Breast epithelium (tissue), 4 donors: ENCODE data around the gene EFHD2. TPM values are rescaled to one million over a fixed set of nuclear protein-coding genes. Genes with fewer than 3 reads are reported as not detected.
"Not testable (repeated sequence)": the region's sequence is repeated elsewhere in the genome, so short reads cannot be mapped to it uniquely, and the experiment has no call there.

Experiments
- DNase-seq, 2 donors: peaks; one replicate each; pipeline ENCODE4 v3.0.0-alpha.2; 2019; ENCODE audit warnings: low spot score in 2 of 2
- H3K27ac ChIP-seq, 2 donors: fragments of 200-600 bp; sonication (generic) in 1 of 2; one replicate each; pipeline ENCODE4 v1.5.1; 2016 to 2019; ENCODE audit warnings: mild to moderate bottlenecking in 1 of 2
- H3K27me3 ChIP-seq, 2 donors: fragments of 200-600 bp; sonication (generic) in 1 of 2; one replicate each; pipeline versions ENCODE4 v1.5.1 to v1.6.0; 2017 to 2019; ENCODE audit warnings: control low read depth in 1 of 2, mild to moderate bottlenecking in 1 of 2
- H3K36me3 ChIP-seq: fragments of 200-600 bp; one replicate; pipeline ENCODE4 v1.5.1; 2019
- H3K4me1 ChIP-seq, 2 donors: fragments of 200-600 bp; sonication (generic); one replicate each; pipeline ENCODE4 v1.5.1; 2016 to 2019; ENCODE audit warnings: control low read depth in 1 of 2
- H3K4me3 ChIP-seq, 3 donors: fragments of 200-600 bp; sonication (generic); 1 replicate in 2 of 3; 2 replicates in 1 of 3; pipeline ENCODE4 v1.5.1; 2016 to 2019; ENCODE audit warnings: mild to moderate bottlenecking in 3 of 3, moderate library complexity in 2 of 3
- H3K9me3 ChIP-seq, 2 donors: fragments of 200-600 bp; sonication (generic) in 1 of 2; one replicate each; pipeline ENCODE4 v1.5.1; 2016 to 2019; ENCODE audit warnings: control low read depth in 1 of 2
- POLR2A ChIP-seq: fragments of 450-650 bp; IDR thresholded peaks from one replicate; pipeline ENCODE4 v1.6.1; 2016; ENCODE audit warnings: antibody characterized with exemption, mild to moderate bottlenecking, moderate library complexity
- POLR2AphosphoS5 ChIP-seq, 3 donors: sonication (generic); formaldehyde crosslinking; IDR thresholded peaks; one replicate each; pipeline ENCODE4 v1.6.1; 2017; ENCODE audit warnings: antibody characterized with exemption in 3 of 3
- intact Hi-C: fragments of 100-400 bp; cut with DNase I; formaldehyde crosslinking; loops from one replicate; pipeline ENCODE4 v1.15.1; 2023; ENCODE audit warnings: low total_unique reads
- total RNA-seq, 3 donors: library from RNA; depleted of rRNA; stranded (reverse); fragments of >200 nt; gene quantifications; one replicate each; pipeline ENCODE4 v1.1.0, GENCODE V29; 2016
- TF ChIP-seq, protein P1 (sequence below), 3 donors: fragments of 450-650 bp; IDR thresholded peaks; one replicate each; pipeline ENCODE4 v1.5.1; 2016 to 2017; ENCODE audit warnings: antibody characterized with exemption in 3 of 3, mild to moderate bottlenecking in 3 of 3, moderate library complexity in 3 of 3

EFHD2 gene
- total RNA-seq, 3 donors from 2014 or later, result 24.9 to 43.9 (median 32.8) TPM

DNA sequence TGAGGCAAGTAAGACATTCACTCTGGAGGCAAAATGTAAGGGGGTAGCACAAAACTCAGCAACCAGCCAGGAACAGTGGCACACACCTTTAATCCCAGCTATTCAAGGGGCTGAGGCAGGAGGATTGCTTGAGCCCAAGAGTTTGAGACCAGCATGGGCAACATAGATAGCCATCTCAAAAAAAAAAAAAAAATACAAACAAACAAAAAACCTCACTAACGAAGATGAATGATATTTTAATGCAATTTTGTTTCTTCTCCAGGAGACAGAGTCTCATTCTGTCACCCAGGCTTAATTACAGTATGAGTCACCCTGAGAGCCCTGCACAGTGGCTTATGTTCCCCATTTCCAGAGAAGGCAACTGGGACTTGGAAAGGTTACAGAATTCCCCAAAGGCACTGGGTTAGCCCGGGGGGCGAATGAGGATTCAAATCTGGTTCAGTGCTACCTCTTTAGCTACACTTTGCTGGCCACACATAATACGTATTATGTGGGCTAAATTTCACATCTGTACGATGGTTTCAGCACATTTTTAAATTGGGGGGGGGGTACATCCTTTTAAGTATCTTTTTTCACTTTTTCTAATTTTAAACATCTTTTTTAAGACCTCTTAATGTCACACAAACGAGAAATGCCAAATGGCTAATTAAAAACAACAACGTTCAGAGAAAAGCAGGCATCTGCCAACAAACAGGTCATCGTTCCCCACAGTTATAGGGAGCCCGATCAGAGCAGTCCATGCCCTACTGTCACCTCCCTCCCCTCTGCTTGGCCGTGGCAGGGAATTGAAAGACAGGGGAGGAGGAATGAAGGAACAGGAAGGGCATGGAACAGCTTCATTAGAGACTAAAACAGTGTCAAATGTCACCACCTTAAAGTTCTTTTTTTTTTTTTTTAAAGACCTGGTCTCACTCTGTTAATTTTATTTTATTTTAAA, 50.4 kb downstream of the EFHD2 start:
- DNase-seq, result no peak
- Histone ChIP-seq H3K27ac (no peak overlapping the region), H3K9me3 (no peaks in the 10 kb centered on the region), H3K4me1 (no peaks in the 10 kb centered on the region), H3K27me3 (no peaks in the 10 kb centered on the region), H3K36me3 (no peaks in the 10 kb centered on the region), H3K4me3 (no peak overlapping the region)
- TF ChIP-seq POLR2A (no peak), POLR2AphosphoS5 (IDR thresholded peaks at IDR 0.05) (no peak)
- TF ChIP-seq, protein P1, sequence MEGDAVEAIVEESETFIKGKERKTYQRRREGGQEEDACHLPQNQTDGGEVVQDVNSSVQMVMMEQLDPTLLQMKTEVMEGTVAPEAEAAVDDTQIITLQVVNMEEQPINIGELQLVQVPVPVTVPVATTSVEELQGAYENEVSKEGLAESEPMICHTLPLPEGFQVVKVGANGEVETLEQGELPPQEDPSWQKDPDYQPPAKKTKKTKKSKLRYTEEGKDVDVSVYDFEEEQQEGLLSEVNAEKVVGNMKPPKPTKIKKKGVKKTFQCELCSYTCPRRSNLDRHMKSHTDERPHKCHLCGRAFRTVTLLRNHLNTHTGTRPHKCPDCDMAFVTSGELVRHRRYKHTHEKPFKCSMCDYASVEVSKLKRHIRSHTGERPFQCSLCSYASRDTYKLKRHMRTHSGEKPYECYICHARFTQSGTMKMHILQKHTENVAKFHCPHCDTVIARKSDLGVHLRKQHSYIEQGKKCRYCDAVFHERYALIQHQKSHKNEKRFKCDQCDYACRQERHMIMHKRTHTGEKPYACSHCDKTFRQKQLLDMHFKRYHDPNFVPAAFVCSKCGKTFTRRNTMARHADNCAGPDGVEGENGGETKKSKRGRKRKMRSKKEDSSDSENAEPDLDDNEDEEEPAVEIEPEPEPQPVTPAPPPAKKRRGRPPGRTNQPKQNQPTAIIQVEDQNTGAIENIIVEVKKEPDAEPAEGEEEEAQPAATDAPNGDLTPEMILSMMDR (IDR thresholded peaks at IDR 0.05), result no peak
- intact Hi-C loops, result no loop called here

DNA sequence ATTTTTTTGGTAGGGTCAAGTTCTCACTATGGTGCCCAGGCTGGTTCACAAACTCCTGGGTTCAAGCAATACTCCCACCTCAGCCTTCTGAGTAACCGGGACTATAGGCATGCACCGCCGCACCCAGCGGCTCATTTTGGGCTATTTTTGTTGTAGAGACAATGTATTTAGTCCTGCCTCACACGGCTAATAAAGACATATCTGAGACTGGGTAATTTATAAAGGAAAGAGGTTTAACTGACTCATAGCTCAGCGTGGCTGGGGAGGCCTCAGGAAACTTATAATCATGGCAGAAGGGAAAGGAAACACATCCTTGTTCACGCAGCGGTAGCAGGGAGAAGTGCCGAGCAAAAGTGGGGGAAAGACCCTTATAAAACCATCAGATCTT, 51.0 kb downstream of the EFHD2 start:
- no peaks in the 10 kb centered on the region for H3K9me3 ChIP-seq
- TF ChIP-seq, protein P1 (IDR thresholded peaks at IDR 0.05), result no peak
- no peak for TF ChIP-seq POLR2A
- H3K36me3 ChIP-seq, result no peaks in the 10 kb centered on the region
- no peaks in the 10 kb centered on the region for H3K27me3 ChIP-seq
- H3K4me1 ChIP-seq, result no peaks in the 10 kb centered on the region
- intact Hi-C loops, result no loop called here
- H3K4me3 ChIP-seq, result no peak overlapping the region
- DNase-seq, result no peak
- H3K27ac ChIP-seq, result no peak overlapping the region

DNA sequence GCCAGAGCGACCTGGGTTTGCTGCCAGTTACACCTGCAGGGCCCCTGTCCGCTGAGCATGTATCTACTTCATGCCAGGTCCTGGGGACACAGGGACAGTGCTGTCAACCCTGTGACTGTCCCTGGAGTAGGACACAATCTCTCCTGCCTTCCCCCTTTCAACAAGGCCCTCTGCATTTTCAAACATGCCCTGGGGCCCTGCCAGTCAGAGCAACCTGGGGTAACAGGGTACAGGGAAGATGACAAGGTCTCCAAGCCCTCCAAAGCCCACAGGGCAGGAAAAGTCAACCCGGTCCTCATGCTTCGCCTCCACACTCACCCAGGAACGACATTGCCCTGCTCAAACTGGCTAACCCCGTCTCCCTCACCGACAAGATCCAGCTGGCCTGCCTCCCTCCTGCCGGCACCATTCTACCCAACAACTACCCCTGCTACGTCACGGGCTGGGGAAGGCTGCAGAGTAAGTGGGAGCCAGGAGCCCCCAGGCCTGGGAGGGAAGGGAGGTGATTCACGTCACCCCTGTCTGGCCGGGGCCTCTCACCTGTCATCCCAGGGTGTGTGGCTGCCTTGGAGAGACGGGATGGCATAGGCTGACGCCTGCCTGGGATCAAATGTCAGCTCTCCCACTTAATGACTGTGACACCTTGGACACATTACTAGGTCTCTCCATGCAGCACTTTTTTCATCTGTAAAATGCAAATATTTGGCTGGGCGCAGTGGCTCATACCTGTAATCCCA, 53.5 kb downstream of the EFHD2 start:
- H3K36me3 ChIP-seq, H3K9me3 ChIP-seq, H3K4me3 ChIP-seq, intact Hi-C loops, H3K4me1 ChIP-seq, DNase-seq, H3K27me3 ChIP-seq, H3K27ac ChIP-seq: not testable (repeated sequence)

DNA sequence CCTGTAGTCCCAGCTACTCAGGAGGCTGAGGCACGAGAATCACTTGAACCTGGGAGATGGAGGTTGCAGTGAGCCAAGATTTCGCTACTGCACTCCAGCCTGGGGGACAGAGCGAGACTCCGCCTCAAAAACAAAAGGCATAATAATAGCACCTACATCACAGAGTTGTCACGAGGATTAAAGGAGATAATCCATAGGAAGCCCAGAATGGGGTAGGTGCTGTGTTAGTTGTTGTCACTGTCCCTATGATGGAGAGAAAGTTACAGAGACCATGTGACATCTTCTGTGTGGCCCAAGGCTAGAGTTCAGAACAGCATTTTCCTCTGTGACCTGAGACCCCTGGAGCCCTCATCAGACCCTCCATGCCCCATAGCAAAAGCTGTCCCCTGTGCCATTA, 54.2 kb downstream of the EFHD2 start:
- DNase-seq, H3K27me3 ChIP-seq, H3K27ac ChIP-seq, intact Hi-C loops, H3K9me3 ChIP-seq, H3K4me1 ChIP-seq, H3K4me3 ChIP-seq, H3K36me3 ChIP-seq: not testable (repeated sequence)

DNA sequence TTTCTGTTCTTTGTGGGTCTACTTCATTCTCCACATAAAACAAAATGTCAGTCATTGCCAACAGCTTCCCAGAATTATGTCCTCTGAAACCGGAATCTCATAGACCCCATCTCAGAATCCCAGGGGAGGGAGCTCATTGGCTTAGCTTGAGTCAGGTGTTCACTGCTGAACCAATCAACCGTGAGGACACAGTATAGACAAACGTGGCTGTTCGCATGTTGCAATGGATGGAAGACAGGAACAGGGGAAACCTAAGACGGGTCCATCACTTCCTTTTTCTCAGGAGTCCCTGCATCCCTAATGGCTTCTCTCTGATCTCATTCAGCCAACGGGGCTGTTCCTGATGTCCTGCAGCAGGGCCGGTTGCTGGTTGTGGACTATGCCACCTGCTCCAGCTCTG, 56.0 kb downstream of the EFHD2 start:
- H3K4me3 ChIP-seq, result no peak overlapping the region
- no peak for TF ChIP-seq POLR2A
- no peak for TF ChIP-seq POLR2AphosphoS5 (IDR thresholded peaks at IDR 0.05)
- TF ChIP-seq, protein P1 (IDR thresholded peaks at IDR 0.05), result no peak
- no peak overlapping the region for H3K27ac ChIP-seq
- intact Hi-C loops, result no loop called here
- H3K27me3 ChIP-seq, result no peaks in the 10 kb centered on the region
- H3K36me3 ChIP-seq, result no peaks in the 10 kb centered on the region
- H3K9me3 ChIP-seq, result no peaks in the 10 kb centered on the region
- DNase-seq, result no peak
- no peaks in the 10 kb centered on the region for H3K4me1 ChIP-seq

DNA sequence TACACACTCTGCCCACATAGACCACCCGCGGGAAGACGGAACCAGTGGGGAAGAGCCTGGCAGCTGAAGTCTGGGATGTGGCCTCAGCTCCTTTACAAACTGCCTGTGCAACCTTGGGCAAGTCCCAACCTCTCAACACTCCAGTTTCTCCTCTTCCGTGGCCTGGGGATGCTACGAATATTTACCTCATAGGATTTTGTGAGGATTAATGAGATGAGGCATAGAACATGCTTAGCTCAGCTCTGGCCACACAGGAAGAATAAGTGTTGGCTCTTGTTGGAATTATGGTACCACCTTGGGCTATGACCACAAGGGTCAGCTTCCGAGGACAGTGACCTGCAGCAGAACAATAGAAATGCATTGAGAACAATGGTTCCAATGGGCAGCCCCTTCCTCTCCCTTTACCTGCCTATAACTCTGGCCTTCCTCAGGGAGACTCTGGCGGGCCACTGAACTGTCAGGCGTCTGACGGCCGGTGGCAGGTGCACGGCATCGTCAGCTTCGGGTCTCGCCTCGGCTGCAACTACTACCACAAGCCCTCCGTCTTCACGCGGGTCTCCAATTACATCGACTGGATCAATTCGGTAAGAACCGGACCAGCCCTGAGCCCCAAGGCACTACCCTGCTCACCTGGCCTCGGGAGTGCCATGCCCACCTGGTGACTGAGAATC, 57.4 kb downstream of the EFHD2 start:
- H3K9me3 ChIP-seq, H3K4me3 ChIP-seq, H3K27me3 ChIP-seq, intact Hi-C loops, DNase-seq, H3K36me3 ChIP-seq, H3K27ac ChIP-seq, H3K4me1 ChIP-seq: not testable (repeated sequence)
